Nucleus accumbens (tissue), 56 donors: ENCODE results near the gene TSPAN16.
A peak's percentile ranks its signal among the peaks of the same experiment; 100 is the strongest.

Experiments used
- DNase-seq, 56 donors: peaks; one replicate each; lab custom pipeline; 2025; lab: John Stamatoyannopoulos, UW

The TSPAN16 gene

DNA sequence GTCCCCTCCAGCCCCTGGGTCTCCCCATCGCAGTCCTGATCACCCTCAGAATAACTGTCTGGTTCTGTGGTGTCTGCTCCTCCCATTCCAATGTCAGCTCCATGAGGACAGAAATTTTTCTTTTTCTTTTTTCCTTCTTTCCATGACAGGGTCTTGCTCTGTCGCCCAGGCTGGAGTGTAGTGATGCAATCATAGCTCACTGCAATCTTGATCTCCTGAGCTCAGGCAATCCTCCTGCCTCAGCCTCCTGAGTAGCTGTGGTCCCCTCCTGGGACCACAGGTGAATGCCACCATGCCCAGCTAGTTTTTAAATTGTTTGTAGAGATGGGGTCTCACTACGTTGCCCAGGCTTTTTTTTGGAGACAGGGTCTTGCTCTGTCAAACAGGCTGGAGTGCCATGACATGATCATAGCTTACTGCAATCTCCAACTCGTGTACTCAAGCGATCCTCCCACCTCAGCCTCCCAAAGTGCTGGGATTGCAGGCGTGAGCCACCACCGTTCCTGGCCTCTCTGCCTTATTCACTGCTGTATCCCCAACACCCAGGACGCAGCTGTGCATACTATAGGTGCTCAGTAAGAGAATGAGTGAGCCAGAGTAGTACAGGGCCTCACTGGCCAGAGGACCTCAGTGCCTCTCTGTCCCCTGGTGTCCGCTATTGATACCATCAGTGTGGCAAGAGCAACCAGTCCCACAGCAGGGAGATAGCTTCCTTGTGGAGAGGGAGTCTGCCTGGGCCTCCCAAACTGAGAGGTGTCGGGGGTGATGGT is 28.5 kb upstream of the TSPAN16 start:
- no peak for DNase-seq

DNA sequence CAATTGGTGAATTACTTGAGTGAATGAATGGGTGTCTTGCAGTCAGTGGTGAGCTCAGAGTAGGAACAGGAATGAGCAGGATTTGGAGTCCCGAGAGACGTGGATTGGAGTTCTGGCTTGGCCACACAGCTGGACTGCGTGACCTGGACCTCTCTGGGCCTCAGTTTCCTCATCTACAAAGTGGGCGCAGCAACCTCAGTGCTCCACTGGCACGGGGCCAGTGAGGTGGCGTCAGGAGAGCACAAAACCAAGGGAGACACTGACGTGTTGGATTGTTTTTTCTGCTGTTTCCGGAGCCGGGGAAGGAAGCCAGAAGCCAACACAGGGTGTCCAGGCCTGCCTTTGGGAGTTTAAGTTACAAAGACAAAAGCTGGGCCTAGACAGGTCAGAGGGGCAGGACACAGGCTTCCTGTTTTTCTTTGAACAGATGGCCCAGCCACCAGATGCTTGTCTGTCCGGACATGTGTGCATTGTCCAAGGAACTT is 27.1 kb upstream of the TSPAN16 start:
- DNase-seq: peak in 7 of 56 donors; percentile 1 to 16 (median 6)

DNA sequence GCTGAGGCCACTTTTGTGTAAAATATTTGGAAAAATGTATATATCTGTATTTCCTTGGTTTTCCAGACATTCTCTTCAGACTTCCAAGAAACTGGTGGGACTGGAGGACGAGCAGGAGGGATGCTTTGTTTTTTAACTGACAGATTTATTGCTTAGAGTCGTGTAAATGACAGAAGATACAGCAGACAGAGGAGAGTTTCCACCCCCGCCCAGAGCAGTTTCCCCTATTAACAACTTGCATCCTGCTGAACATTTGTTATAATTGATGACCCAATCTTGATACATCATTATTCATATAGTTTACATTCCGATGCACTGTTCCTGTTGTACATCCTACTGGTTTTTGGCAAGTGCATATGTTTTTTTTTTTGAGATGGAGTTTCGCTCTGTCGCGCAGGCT is 26.6 kb upstream of the TSPAN16 start:
- no peak for DNase-seq

GRCh38 chr19:11273296-11273695 is 22.7 kb upstream of the TSPAN16 start:
- DNase-seq: no peak

- DNase-seq: no peak
These were observed 22.0 kb upstream of the TSPAN16 start for GRCh38 chr19:11273989-11274388.

DNA sequence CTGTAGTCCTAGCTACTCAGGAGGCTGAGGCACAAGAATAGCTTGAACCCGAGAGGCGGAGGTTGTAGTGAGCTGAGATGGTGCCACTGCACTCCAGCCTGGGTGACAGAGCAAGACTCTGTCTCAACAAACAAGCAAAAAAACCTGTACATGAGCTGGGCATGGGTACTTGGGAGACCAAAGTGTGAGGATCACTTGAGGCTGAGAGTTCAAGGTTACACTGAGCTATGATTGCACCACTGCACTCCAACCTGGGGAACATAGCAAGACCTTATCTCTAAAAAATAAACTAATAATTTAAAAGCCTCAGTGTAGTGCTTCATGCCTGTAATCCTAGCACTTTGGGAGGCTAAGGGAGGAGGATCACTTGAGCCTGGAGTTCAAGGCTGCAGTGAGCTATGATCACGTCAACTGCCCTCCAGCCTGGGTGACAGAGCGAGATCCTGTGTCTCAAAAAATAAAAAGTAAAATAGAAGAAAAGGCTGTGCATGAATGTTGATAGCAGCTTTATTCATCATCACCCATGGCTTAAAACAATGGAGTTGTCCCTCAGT is 21.4 kb upstream of the TSPAN16 start:
- no peak for DNase-seq

GRCh38 chr19:11278670-11279069 is 17.3 kb upstream of the TSPAN16 start:
- no peak for DNase-seq

GRCh38 chr19:11279505-11280236 is 16.3 kb upstream of the TSPAN16 start:
- no peak for DNase-seq

- no peak for DNase-seq
These were observed 14.5 kb upstream of the TSPAN16 start for GRCh38 chr19:11281356-11282049.

- no peak for DNase-seq
These were observed 11.4 kb upstream of the TSPAN16 start for GRCh38 chr19:11284515-11284914.

- DNase-seq: peak in 1 of 56 donors; percentile 20
These were observed 9.5 kb upstream of the TSPAN16 start for GRCh38 chr19:11286312-11286974.

- DNase-seq: no peak
These were observed 7.6 kb upstream of the TSPAN16 start for GRCh38 chr19:11288349-11288748.

- DNase-seq: no peak
These were observed 5.7 kb upstream of the TSPAN16 start for GRCh38 chr19:11290256-11290655.

DNA sequence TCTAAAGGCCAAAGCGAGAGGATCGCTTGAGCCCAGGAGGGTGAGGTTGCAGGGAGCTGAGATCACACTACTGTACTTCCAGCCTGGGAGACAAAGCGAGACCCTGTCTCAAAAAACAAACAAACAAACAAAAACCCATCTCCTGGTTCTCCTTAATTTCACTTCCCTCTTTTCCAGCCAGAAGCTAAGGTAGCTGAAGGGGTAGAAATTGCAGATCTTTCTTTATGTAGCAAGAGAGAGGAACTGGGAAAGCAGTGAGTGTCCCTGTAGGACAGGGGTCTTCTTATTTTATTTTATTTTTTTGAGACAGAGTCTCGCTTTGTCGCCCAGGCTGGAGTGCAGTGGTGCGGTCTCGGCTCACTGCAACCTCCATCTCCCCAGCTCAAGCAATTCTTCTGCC is 4.5 kb upstream of the TSPAN16 start:
- DNase-seq: no peak

DNA sequence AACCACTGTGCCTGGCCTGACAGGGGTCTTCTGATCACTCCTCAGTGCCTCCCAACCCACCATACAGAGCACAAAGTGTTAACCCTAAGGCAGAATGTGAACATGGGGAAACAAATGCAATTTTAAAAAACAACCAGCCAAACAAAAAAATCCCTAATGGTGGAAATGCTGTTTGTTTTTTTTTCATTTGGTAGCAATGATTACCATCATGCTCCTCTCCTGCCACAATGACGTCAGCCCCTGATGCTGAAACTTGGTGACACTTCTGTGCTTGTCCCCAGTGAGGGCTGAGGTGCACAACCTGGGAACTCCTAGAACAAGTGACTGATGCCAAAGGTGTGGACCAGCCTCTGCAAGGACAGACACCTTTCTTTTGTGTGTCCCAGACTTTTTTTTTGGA is 4.0 kb upstream of the TSPAN16 start:
- DNase-seq: no peak

- DNase-seq: peak; percentile 17 to 95 (median 81)
These were observed 2.2 kb upstream of the TSPAN16 start for GRCh38 chr19:11293433-11294389.

- DNase-seq: no peak
These were observed 780 bp upstream of the TSPAN16 start for GRCh38 chr19:11295180-11295579.

GRCh38 chr19:11296264-11296663 is 304 bp downstream of the TSPAN16 start:
- DNase-seq: peak in 1 of 56 donors; percentile 3
